CD14-positive monocyte (primary cell): ENCODE results near the gene KCNG2. TPM values are rescaled to one million over a fixed set of nuclear protein-coding genes. Genes with fewer than 3 reads are reported as not detected.
A peak's percentile ranks its signal among the peaks of the same experiment; 100 is the strongest.

Source experiments
- DNase-seq, 3 donors: peaks; one replicate each; pipeline ENCODE4 v3.0.0-alpha.2; 2011 to 2022
- H2AFZ ChIP-seq: 2 replicates; pipeline ENCODE4 v1.6.0; 2012; ENCODE audit warnings: mild to moderate bottlenecking, low read depth, low read length, inconsistent platforms; ENCODE audit not compliant: insufficient read depth, poor library complexity, severe bottlenecking
- H3K27ac ChIP-seq, 2 donors: 1 replicate in 1 of 2; 2 replicates in 1 of 2; pipeline ENCODE4 v1.5.1; 2012 to 2013; ENCODE audit warnings: low read length in 2 of 2, control low read depth in 1 of 2, inconsistent platforms in 1 of 2, low read depth in 1 of 2, mild to moderate bottlenecking in 1 of 2
- H3K27me3 ChIP-seq, 2 donors: one replicate each; pipeline versions ENCODE4 v1.6.0 to v1.6.1; 2011 to 2013; ENCODE audit warnings: low read length in 2 of 2; ENCODE audit not compliant: control insufficient read depth in 2 of 2, insufficient read depth in 2 of 2
- H3K36me3 ChIP-seq, 2 donors: replicated peaks in 1 of 2; 1 replicate in 1 of 2; 2 replicates in 1 of 2; pipeline versions ENCODE4 v1.5.1 to v1.6.1; 2012 to 2013; ENCODE audit warnings: low read length in 2 of 2, control low read depth in 1 of 2, inconsistent platforms in 1 of 2, mild to moderate bottlenecking in 1 of 2; ENCODE audit not compliant: insufficient read depth in 2 of 2, control insufficient read depth in 1 of 2
- H3K4me1 ChIP-seq, 2 donors: 1 replicate in 1 of 2; 2 replicates in 1 of 2; pipeline versions ENCODE4 v1.5.1 to v1.6.1; 2012 to 2013; ENCODE audit warnings: low read length in 2 of 2, control low read depth in 1 of 2, inconsistent platforms in 1 of 2, mild to moderate bottlenecking in 1 of 2, moderate library complexity in 1 of 2; ENCODE audit not compliant: insufficient read depth in 2 of 2, control insufficient read depth in 1 of 2
- H3K4me2 ChIP-seq: replicated peaks from 2 replicates; pipeline ENCODE3; 2012; ENCODE audit warnings: low read length, moderate library complexity, mild to moderate bottlenecking; ENCODE audit not compliant: poor library complexity, severe bottlenecking; ENCODE audit errors: extremely low read depth
- H3K4me3 ChIP-seq, 3 experiments: fragments of 200-600 bp in 1 of 3; sonication (generic) in 1 of 3; replicated peaks in 1 of 3; 1 replicate in 2 of 3; 2 replicates in 1 of 3; pipeline ENCODE4 v1.5.1; 2011 to 2013; ENCODE audit warnings: low read length in 3 of 3, mild to moderate bottlenecking in 3 of 3, control low read depth in 2 of 3, low read depth in 2 of 3, inconsistent platforms in 1 of 3, moderate library complexity in 1 of 3
- H3K79me2 ChIP-seq: 2 replicates; pipeline ENCODE4 v1.6.0; 2012; ENCODE audit warnings: mild to moderate bottlenecking, control low read depth, inconsistent platforms, low read length, moderate library complexity; ENCODE audit not compliant: insufficient read depth
- H3K9ac ChIP-seq: 2 replicates; pipeline ENCODE4 v1.6.0; 2017; ENCODE audit warnings: low read length, mild to moderate bottlenecking; ENCODE audit not compliant: insufficient read depth, poor library complexity, severe bottlenecking
- H3K9me3 ChIP-seq, 2 donors: replicated peaks in 1 of 2; 1 replicate in 1 of 2; 2 replicates in 1 of 2; pipeline versions ENCODE4 v1.5.1 to v1.6.1; 2012 to 2013; ENCODE audit warnings: low read length in 2 of 2, control low read depth in 1 of 2; ENCODE audit not compliant: control insufficient read depth in 1 of 2, insufficient read depth in 1 of 2
- H4K20me1 ChIP-seq: 2 replicates; pipeline ENCODE4 v1.6.0; 2012; ENCODE audit warnings: mild to moderate bottlenecking, low read length, control low read depth, moderate library complexity; ENCODE audit not compliant: insufficient read depth
- H3K27ac Mint-ChIP-seq, 7 donors: one replicate each; pipeline ENCODE4 v1.8.0; 2020; ENCODE audit warnings: mild to moderate bottlenecking in 7 of 7, mixed read lengths in 7 of 7, moderate library complexity in 6 of 7, inconsistent platforms in 2 of 7
- H3K27me3 Mint-ChIP-seq, 3 donors: one replicate each; pipeline ENCODE4 v1.8.0; 2021 to 2022; ENCODE audit warnings: low read depth in 3 of 3, mild to moderate bottlenecking in 3 of 3, mixed read lengths in 3 of 3, moderate library complexity in 3 of 3, inconsistent platforms in 1 of 3
- H3K36me3 Mint-ChIP-seq, 2 donors: one replicate each; pipeline ENCODE4 v1.8.0; 2020; ENCODE audit warnings: mixed read lengths in 2 of 2, inconsistent platforms in 1 of 2, mild to moderate bottlenecking in 1 of 2
- H3K4me1 Mint-ChIP-seq: one replicate; pipeline ENCODE4 v1.8.0; 2020; ENCODE audit warnings: mild to moderate bottlenecking, mixed read lengths
- H3K4me3 Mint-ChIP-seq, 2 donors: one replicate each; pipeline ENCODE4 v1.8.0; 2020; ENCODE audit warnings: mild to moderate bottlenecking in 2 of 2, mixed read lengths in 2 of 2, moderate library complexity in 1 of 2
- H3K9me3 Mint-ChIP-seq, 7 donors: one replicate each; pipeline ENCODE4 v1.8.0; 2020 to 2022; ENCODE audit warnings: mixed read lengths in 7 of 7, mild to moderate bottlenecking in 6 of 7, moderate library complexity in 6 of 7, inconsistent platforms in 2 of 7
- WGBS: methylation state at CpG from one replicate; pipeline ENCODE4 v1.1.5; 2013; ENCODE audit warnings: missing lambda C conversion rate; ENCODE audit not compliant: insufficient coverage; 5-methylcytosine and 5-hydroxymethylcytosine counted together
- intact Hi-C, 2 donors: fragments of 100-400 bp; cut with micrococcal nuclease; formaldehyde crosslinking; loops; one replicate each; pipeline versions ENCODE4 v1.15.0 to v1.15.1; 2023
- polyA plus RNA-seq, 3 donors: library from polyadenylated mRNA; depleted of rRNA in 1 of 3; unstranded in 2 of 3; stranded (reverse) in 1 of 3; fragments of 300-500 nt in 2 of 3; fragments of >200 nt in 1 of 3; fragmentation: Illumina TruSeq in 2 of 3; gene quantifications; 1 replicate in 2 of 3; 2 replicates in 1 of 3; pipeline ENCODE4 v1.2.3, GENCODE V29; 2012 to 2021
- TF ChIP-seq, protein P1 (sequence below): fragments of 200-600 bp; IDR thresholded peaks from one replicate; pipeline ENCODE4 v1.8.0; 2022; ENCODE audit warnings: antibody characterized with exemption, mild to moderate bottlenecking

Gene KCNG2
- polyA plus RNA-seq, 3 donors, result 0.04 TPM; not detected in 2

DNA sequence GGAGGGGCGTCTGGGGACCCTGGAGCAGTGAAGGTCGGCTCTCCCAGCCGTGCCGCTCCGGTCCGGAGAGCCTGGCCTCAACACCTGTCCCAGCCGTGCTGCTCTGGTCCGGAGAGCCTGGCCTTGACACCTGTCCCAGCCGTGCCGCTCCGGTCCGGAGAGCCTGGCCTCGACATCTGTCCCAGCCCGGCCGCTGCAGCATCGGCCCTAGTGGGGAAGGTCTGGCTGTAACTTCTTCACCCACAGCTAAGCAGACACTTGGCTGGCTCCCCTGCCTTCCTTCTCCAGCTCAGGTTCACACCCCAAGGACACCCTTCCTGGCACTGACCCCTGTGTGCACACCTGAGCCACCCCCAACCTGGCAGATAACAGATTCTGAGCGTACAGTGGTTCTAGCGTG lies 4.6 kb downstream of the KCNG2 start:
- H3K36me3 ChIP-seq, result no peaks in the 10 kb centered on the region
- 99% methylated on average over 9 of the region's 18 CpGs for WGBS
- H3K9me3 Mint-ChIP-seq, result peaks cover 2 to 15% (median 5%) of the 10 kb centered on the region in 7 donors

DNA sequence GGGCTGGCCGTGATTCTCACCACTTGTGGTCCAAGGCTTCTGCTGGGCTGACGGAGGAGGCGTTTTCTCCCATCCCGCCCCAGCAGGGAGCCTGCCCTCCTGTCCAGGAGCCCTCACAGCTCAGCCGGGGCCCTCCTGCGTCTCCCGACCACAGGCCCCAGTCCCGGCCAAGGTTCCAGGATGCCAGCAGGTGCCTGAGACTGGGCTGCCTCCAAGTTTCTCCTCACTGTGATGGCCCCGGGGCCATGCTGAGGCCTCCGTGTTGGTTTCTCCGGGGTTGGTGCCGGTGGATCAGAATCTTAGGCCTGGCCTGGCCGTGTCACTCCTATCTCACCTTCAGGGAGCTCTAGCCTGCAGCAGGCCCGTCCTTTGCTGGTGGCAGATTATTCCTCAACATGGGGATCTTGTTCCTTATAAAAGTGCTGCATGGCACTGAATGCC lies 5.9 kb downstream of the KCNG2 start:
- WGBS, result 96% methylated on average over 13 of the region's 14 CpGs
- Mint-ChIP-seq H3K27me3 (peaks cover 16 to 21% (median 17%) of the 10 kb centered on the region in 3 donors), H3K4me3 (no peak overlapping the region), H3K4me1 (peaks cover 13% of the 10 kb centered on the region), H3K9me3 (peaks cover 0 to 18% (median 5%) of the 10 kb centered on the region in 7 donors), H3K36me3 (peaks cover 0 to 5% of the 10 kb centered on the region in 2 donors), H3K27ac (no peak overlapping the region)
- TF ChIP-seq, protein P1, sequence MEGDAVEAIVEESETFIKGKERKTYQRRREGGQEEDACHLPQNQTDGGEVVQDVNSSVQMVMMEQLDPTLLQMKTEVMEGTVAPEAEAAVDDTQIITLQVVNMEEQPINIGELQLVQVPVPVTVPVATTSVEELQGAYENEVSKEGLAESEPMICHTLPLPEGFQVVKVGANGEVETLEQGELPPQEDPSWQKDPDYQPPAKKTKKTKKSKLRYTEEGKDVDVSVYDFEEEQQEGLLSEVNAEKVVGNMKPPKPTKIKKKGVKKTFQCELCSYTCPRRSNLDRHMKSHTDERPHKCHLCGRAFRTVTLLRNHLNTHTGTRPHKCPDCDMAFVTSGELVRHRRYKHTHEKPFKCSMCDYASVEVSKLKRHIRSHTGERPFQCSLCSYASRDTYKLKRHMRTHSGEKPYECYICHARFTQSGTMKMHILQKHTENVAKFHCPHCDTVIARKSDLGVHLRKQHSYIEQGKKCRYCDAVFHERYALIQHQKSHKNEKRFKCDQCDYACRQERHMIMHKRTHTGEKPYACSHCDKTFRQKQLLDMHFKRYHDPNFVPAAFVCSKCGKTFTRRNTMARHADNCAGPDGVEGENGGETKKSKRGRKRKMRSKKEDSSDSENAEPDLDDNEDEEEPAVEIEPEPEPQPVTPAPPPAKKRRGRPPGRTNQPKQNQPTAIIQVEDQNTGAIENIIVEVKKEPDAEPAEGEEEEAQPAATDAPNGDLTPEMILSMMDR, result no peak
- H3K9ac ChIP-seq, result no peak overlapping the region
- no peaks in the 10 kb centered on the region for H4K20me1 ChIP-seq
- peaks cover 13% of the 10 kb centered on the region in 2 donors for H3K4me1 ChIP-seq
- H3K36me3 ChIP-seq, result no peaks in the 10 kb centered on the region
- intact Hi-C loops, result no loop called here
- no peak overlapping the region for H3K27ac ChIP-seq
- H3K4me2 ChIP-seq, result no peak overlapping the region
- H3K79me2 ChIP-seq, result no peaks in the 10 kb centered on the region
- H2AFZ ChIP-seq, result no peak overlapping the region
- peaks cover 9 to 16% of the 10 kb centered on the region in 2 donors for H3K27me3 ChIP-seq
- no peak for DNase-seq
- H3K4me3 ChIP-seq, result no peak overlapping the region
- H3K9me3 ChIP-seq, result peaks cover 0 to 8% of the 10 kb centered on the region in 2 donors

More for the DNA sequence above, 4.6 kb downstream of the KCNG2 start:
- no peaks in the 10 kb centered on the region for H3K79me2 ChIP-seq
- no peak overlapping the region for H3K4me3 ChIP-seq
- Mint-ChIP-seq H3K36me3 (peaks cover 2 to 7% of the 10 kb centered on the region in 2 donors), H3K27ac (peak overlapping the region in 1 of 7 donors; percentile 2), H3K4me1 (peaks cover 16% of the 10 kb centered on the region), H3K4me3 (no peak overlapping the region), H3K27me3 (peaks cover 20 to 29% (median 25%) of the 10 kb centered on the region in 3 donors)
- TF ChIP-seq, protein P1, result no peak
- H3K9me3 ChIP-seq, result peaks cover 0 to 9% of the 10 kb centered on the region in 2 donors
- peaks cover 20 to 27% of the 10 kb centered on the region in 2 donors for H3K4me1 ChIP-seq
- H2AFZ ChIP-seq, result no peak overlapping the region
- H4K20me1 ChIP-seq, result no peaks in the 10 kb centered on the region
- H3K27ac ChIP-seq, result no peak overlapping the region
- intact Hi-C loops, result no loop called here
- H3K9ac ChIP-seq, result no peak overlapping the region
- no peak overlapping the region for H3K4me2 ChIP-seq
- no peak for DNase-seq
- H3K27me3 ChIP-seq, result peaks cover 17 to 25% of the 10 kb centered on the region in 2 donors
